ENCODE data around the gene MYMX. TPM values are rescaled to one million over a fixed set of nuclear protein-coding genes. Genes with fewer than 3 reads are reported as not detected.

The MYMX gene
- not detected in 2 replicates for total RNA-seq
- long read RNA-seq = 0 reads

GRCh38 chr6:44216677-44217331 lies at the start of gene MYMX:
Gene MYMX (plus strand): TSS chr6:44216926. CDS start chr6:44217472, 546 bp downstream.
- Mint-ChIP-seq H3K27ac (ENCODE audit: unreplicated experiment) (no peak within 1 kb of the TSS), H3K27me3 (ENCODE audit: low read depth) (peaks cover 11% of the 10 kb centered on the region)
- DNase-seq (ENCODE audit: low read depth, low spot score) = no peak

GRCh38 chr6:44167567-44167966 lies 49.2 kb upstream of the MYMX start:
- no peaks in the 10 kb centered on the region for H3K36me3 Mint-ChIP-seq (ENCODE audit: low read depth)
- H3K27ac Mint-ChIP-seq (ENCODE audit: unreplicated experiment) = no peak overlapping the region
- no peaks in the 10 kb centered on the region for H3K9me3 Mint-ChIP-seq
- no peak for TF ChIP-seq CTCF (conservative IDR thresholded peaks at IDR 0.05)
- H3K27me3 Mint-ChIP-seq (ENCODE audit: low read depth) = peaks cover 18% of the 10 kb centered on the region
- no peak overlapping the region for H3K4me3 Mint-ChIP-seq
- H3K4me1 Mint-ChIP-seq = peaks cover 21% of the 10 kb centered on the region
- DNase-seq (ENCODE audit: low read depth, low spot score) = no peak

More at GRCh38 chr6:44216677-44217331, at the start of gene MYMX:
- no peak for TF ChIP-seq CTCF (conservative IDR thresholded peaks at IDR 0.05)
- no peaks in the 10 kb centered on the region for H3K9me3 Mint-ChIP-seq
- H3K4me3 Mint-ChIP-seq = peak within 1 kb of the TSS; percentile 54
- no peaks in the 10 kb centered on the region for H3K36me3 Mint-ChIP-seq (ENCODE audit: low read depth)
- H3K4me1 Mint-ChIP-seq = peaks cover 29% of the 10 kb centered on the region

- Mint-ChIP-seq H3K27me3 (ENCODE audit: low read depth) (peaks cover 17% of the 10 kb centered on the region), H3K4me1 (peaks cover 20% of the 10 kb centered on the region), H3K36me3 (ENCODE audit: low read depth) (no peaks in the 10 kb centered on the region), H3K4me3 (no peak overlapping the region), H3K9me3 (no peaks in the 10 kb centered on the region), H3K27ac (ENCODE audit: unreplicated experiment) (no peak overlapping the region)
- DNase-seq (ENCODE audit: low read depth, low spot score) = no peak
- TF ChIP-seq CTCF (conservative IDR thresholded peaks at IDR 0.05) = no peak
These were observed 47.6 kb upstream of the MYMX start for GRCh38 chr6:44169154-44169553.

- H3K27me3 Mint-ChIP-seq (ENCODE audit: low read depth) = peaks cover 13% of the 10 kb centered on the region
- H3K36me3 Mint-ChIP-seq (ENCODE audit: low read depth) = no peaks in the 10 kb centered on the region
- peaks cover 17% of the 10 kb centered on the region for H3K4me1 Mint-ChIP-seq
- H3K4me3 Mint-ChIP-seq = no peak overlapping the region
- no peaks in the 10 kb centered on the region for H3K9me3 Mint-ChIP-seq
- DNase-seq (ENCODE audit: low read depth, low spot score) = no peak
- TF ChIP-seq CTCF (conservative IDR thresholded peaks at IDR 0.05) = no peak
- no peak overlapping the region for H3K27ac Mint-ChIP-seq (ENCODE audit: unreplicated experiment)
These were observed 46.7 kb upstream of the MYMX start for GRCh38 chr6:44169886-44170570.

- Mint-ChIP-seq H3K9me3 (no peaks in the 10 kb centered on the region), H3K27ac (ENCODE audit: unreplicated experiment) (no peak overlapping the region), H3K4me3 (no peak overlapping the region), H3K4me1 (peaks cover 6% of the 10 kb centered on the region), H3K27me3 (ENCODE audit: low read depth) (peaks cover 9% of the 10 kb centered on the region), H3K36me3 (ENCODE audit: low read depth) (no peaks in the 10 kb centered on the region)
- DNase-seq (ENCODE audit: low read depth, low spot score) = no peak
- no peak for TF ChIP-seq CTCF (conservative IDR thresholded peaks at IDR 0.05)
These were observed 44.7 kb upstream of the MYMX start for GRCh38 chr6:44171899-44172546.
